Glomerular visceral epithelial cell (primary cell): ENCODE measurements around the gene ANKMY1.
A peak's percentile ranks its signal among the peaks of the same experiment; 100 is the strongest.
"Not testable (repeated sequence)": the region's sequence is repeated elsewhere in the genome, so short reads cannot be mapped to it uniquely, and the experiment has no call there.

Source experiments
- DNase-seq: peaks from one replicate; pipeline ENCODE4 v3.0.0-alpha.2; 2016; ENCODE audit errors: extremely low spot score

Gene ANKMY1

GRCh38 chr2:240569523-240569997, 11.8 kb upstream of the ANKMY1 start:
- DNase-seq, result no peak

- DNase-seq, result peak; percentile 79
Measured at GRCh38 chr2:240568678-240569522, 11.1 kb upstream of the ANKMY1 start.

GRCh38 chr2:240567872-240568677, 10.3 kb upstream of the ANKMY1 start, which contains the start of gene RNPEPL1:
Gene RNPEPL1, plus strand, starts transcription at chr2:240568484. Its CDS starts 103 bp downstream, at chr2:240568587.
- peak; percentile 61 for DNase-seq

- no peak for DNase-seq
Measured at GRCh38 chr2:240567137-240567871, 9.5 kb upstream of the ANKMY1 start.

- DNase-seq, result peak; percentile 97
Measured at GRCh38 chr2:240566203-240567136, 8.7 kb upstream of the ANKMY1 start.

GRCh38 chr2:240565333-240566202, 7.8 kb upstream of the ANKMY1 start:
- peak; percentile 98 for DNase-seq

GRCh38 chr2:240564561-240565332, 7.0 kb upstream of the ANKMY1 start:
- DNase-seq, result no peak

GRCh38 chr2:240563951-240564560, 6.3 kb upstream of the ANKMY1 start:
- no peak for DNase-seq

- DNase-seq, result not testable (repeated sequence)
Measured at GRCh38 chr2:240563231-240563630, 5.4 kb upstream of the ANKMY1 start.

GRCh38 chr2:240561325-240561971, 3.7 kb upstream of the ANKMY1 start:
- peak; percentile 42 for DNase-seq

GRCh38 chr2:240560480-240561324, 2.9 kb upstream of the ANKMY1 start:
- peak; percentile 99 for DNase-seq

- peak; percentile 89 for DNase-seq
Measured at GRCh38 chr2:240560084-240560479, 2.3 kb upstream of the ANKMY1 start, which contains the start of gene DUSP28. Gene DUSP28, plus strand, starts transcription at chr2:240560357. Its CDS starts 328 bp downstream, at chr2:240560685.

- DNase-seq, result no peak
Measured at GRCh38 chr2:240559286-240559685, 1.5 kb upstream of the ANKMY1 start.

- DNase-seq, result no peak
Measured at GRCh38 chr2:240558236-240558761, 511 bp upstream of the ANKMY1 start.

- no peak for DNase-seq
Measured at GRCh38 chr2:240557101-240557751, 562 bp downstream of the ANKMY1 start.

- DNase-seq, result peak; percentile 36
Measured at GRCh38 chr2:240556553-240557100, 1.2 kb downstream of the ANKMY1 start.
